NOMO-1 (cell line): ENCODE measurements around the gene PSMA7.
A peak's percentile ranks its signal among the peaks of the same experiment; 100 is the strongest.

Source experiments
- DNase-seq, 2 experiments: peaks; one replicate each; lab custom pipeline; 2025; ENCODE audit not compliant: unreplicated experiment in 2 of 2; lab: John Stamatoyannopoulos, UW

The PSMA7 gene

DNA sequence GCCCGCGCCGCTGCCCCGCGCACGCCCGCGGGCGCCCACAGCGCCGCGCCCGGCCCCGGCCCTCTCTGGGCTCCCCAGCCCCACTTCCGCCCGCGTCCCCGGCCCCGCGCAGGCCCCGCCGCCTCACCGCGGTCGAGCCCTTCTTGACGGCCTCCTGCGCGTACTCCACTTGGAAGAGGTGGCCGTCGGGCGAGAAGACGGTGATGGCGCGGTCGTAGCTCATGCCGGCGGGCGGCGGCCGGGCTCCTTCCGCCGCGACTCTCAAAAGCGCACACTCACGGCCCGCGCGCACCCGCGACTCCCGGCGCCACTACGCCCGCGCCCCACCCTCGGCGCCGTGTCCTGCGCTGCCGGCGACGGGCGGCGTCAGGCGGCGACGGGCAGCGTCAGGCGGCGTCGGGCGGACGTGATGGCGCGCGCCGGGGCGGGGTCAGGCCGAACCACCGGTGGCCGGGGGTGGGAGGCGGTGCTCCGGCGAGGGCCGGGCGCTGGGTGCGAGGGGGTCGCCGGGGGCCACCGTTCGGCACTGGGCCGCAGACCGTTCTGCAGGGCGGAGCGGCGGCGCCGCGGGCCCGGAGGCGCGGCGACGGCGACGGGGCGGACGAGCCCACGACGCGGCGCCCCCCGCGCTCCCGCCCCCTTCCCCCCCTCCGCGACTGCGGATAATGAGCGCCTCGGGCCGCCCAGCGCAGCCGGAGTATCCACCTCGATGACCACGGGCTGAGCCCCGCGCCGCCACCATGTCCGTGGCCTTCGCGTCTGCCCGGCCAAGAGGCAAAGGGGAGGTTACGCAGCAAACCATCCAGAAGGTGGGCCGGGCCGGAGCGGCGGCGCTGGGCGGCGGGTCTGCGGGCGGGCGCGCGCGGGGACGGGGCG lies at the start of gene PSMA7, which contains the start of gene SS18L1:
TSS of gene PSMA7 (minus strand) at position 314 of the 876 bp plus-strand sequence. CDS start at position 223, 91 bp downstream.
TSS of gene SS18L1 (plus strand) at position 689 of the 876 bp plus-strand sequence. CDS start at position 741, 52 bp downstream.
- DNase-seq = peak; percentile 78 to 93

DNA sequence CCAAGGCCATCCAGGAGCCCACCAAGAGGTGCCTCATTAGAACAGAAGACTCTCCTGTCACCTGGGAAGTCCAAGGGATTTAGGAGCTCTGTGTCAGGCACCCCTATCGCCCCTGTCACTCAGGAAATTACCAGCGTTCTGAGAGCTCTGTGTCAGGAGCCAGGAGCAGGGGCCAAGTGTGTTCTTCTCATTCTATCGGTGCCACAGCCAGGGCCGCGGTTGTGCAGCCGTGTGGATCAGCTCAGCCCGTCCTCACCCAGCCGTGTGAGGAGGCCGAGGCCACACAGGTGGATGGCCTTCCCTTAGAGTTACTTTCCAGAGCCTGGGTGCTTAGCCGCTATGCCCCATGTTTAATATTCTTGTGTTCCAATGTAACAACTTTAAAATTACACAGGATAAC lies 49.4 kb upstream of the PSMA7 start:
- no peak for DNase-seq

DNA sequence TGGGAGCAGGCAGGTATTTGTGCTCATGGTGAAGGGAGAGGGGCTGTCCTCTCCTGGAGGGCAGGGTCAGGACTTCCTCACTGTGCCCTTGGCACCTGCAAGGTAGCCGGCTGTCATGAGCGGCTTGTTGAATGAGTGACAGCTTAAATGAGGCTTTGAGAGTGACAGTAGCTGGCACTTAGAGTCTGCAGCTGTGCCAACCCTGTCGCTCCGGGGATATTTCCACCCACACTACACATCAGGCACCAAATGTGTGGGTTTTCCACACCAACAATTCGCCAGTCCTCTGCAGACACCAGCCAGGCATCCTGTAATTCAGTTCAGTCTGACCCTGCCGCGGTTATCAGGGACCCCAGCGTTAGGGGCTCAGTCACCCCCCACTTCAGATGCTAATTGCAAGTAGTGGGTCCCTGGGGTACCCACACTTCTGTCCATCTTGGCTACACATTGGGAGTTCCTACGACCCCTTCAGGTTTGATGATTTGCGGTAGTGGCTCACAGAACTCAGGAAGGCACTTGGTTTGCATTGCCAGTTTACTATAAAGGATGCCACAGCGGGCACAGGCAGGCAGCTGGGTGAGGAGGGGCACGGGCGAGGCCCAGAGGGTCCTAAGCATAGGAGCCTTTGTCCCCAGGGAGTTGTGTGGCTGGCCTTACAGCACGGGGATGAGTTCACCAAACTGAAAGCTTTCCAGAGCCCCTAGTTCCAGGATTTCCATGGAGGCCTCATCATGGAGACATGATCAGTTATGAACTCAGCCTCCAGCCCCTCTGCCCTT lies 48.8 kb upstream of the PSMA7 start:
- no peak for DNase-seq

DNA sequence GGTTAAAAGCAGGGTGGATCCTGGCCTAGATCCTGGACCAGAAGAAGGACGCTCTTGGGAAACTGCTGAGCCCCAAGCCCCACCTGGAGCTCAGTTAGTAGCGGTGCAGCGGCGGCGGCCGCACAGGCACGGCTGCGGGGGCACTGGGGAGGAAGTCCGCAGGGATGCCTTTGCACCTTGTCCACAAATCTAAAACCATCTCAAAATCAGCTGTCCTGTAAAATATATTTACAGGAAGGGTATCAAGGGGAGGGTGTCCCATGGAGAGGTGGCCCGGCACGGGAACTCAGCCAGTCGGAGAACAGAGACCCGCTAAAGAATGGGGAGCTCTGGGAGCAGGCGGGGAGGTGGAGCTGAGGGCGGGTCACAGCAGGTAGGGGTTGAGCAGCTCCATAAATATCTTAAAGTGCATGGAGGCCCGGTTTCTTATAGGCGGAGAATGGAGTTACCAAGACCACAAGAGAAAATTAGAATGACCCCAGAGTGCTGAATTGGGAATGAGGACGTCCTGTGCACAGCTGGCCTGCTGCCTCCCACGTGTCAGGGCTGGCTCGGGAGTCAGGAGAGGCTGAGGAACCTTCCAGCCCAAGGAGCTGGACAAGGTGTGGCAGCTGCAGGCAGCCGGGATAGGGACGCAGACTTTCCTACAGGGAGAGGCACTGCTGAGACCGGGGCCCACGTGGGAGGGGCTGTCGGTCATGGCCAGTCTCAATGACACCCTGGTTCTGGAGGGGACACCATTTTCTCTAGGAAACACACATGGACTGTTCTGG lies 47.6 kb upstream of the PSMA7 start:
- DNase-seq = no peak

DNA sequence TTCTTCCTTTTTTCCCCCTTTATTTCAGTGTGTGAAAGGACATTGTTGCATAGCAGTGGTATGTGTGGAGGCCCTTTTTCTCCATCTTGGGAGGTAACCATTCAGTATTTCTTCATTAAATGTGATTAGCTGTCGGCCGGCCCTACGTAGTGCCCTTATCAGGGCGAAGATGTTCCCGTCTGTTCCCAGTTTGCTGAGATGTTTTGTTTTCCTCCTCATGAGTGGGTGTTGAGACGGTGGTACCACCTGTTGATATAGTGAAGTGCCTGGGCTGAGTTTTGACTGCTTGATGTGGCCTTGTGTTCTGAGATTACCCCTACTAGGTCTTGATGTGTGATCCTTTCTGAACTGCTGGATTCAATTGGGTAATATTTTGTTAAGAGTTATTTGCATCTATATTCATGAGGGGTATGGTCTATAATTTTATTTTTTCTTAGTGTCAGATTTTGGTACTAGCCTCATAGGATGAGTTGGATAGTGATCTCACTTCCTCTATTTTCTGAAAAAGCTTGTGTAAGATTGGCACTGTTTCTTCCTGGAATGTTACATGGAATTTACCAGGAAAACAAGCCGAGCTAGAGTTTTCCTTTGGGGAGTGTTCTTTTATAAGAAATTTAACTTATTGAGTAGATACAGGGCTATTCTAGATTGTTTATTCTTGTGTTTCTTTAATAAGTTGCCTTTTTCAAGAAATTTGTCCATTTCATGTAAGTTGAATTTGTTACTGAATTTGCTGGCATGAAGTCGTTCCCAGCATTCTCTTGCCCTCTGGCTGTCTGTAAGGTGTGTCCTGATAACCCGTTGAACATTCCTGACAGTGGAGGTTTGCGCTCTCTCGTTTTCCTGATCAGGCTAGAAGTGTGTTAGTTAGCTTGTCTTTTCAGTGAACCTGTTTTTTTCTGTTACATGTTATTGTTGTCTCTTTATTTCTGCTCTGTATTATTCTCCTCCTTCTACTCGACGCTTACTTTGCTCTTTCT lies 44.0 kb upstream of the PSMA7 start:
- no peak for DNase-seq

DNA sequence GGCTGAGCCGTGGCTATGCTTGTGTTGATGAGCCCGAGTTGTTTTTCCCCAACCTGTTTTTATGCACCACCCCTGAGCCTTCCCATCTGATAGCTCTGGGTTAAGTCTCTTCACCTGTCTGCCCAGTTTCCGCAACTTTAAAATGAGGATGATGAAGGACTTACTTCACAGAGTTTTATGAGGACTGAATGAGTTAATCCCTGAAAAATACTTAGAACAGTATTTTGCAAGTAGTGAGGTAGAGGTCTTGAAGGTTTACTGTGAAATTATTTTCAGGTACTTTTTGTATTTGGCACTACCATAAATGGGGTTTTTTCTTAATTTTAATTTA lies 42.9 kb upstream of the PSMA7 start:
- no peak for DNase-seq

DNA sequence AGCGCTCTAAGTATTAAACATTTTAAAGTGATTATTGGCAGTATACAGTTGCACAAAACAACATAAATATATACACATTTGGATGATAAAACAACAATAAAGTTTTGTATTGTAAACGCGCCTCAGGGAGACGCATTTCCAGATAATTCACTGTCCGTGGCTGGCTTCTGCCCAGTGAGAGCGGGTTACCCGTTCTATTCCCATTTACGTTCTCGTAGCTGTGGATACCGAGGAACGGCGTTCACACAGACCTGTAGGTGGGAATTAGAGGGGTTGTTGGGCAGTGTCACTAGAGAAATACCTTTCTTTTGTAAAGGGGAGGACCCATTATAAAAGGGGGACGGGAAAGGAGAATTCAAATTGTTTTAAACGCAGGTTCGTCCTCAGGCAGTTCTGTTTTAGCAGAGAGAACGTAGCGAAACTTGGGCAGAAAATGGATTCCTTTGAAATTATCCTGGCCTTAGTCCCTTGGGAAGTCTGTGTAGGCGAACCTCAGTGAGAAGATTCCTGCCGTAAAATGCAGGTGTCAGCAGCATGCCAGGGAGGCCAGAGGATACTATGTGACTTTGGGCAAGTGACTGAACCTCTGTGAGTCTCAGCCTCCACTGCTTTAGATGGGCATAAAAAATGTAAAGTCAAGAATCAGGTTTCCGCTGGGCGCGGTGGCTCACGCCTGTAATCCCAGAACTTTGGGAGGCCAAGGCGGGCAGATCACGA lies 40.4 kb upstream of the PSMA7 start:
- no peak for DNase-seq

DNA sequence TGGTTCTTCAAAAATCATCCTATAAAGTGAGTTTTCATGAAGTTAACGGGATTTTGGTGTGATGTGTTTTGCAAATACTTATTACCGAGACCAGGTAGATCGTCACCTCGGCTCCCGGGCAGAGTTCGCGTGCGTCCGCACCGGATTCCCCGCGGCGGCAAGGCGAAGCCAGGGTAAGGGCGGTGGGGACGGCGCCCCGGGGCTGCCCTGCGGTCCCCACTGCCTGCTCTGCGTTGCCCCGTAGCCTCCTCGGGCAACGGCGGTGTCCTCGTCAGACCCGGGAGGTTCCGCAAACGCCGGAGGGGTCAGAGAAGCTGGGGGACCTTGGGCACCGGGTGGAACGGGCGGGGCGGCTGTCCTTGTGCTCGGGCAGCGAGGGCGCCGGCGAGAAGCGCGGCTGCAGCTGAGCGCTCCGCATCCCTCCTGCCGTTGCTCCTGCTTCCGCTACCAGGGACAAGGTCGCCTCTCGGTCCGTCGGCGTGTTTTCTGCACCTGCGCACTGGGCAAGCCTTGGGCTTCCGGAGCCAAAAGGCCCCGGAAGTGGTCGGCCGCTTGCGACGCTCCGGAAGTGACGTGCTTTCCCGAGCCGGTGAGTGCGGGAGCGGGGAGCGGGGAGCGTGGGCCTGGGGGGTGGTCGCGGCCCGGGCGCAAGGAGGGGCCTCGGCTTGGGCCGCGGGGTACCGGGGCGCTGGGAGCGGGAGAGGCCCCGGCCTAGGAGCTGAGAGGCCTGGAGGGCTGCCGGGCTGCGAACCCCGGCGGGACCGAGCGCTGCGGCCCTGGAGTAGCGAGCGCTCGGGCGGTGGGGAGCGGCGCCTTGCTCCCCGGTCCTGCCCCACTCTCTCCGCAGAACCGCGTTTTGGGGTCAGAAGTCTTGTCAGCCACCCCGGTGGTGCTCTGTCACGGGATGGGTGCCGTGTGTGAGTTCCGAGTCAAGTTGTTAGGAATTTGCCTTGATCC lies 39.6 kb upstream of the PSMA7 start, which contains the start of gene MTG2:
TSS of gene MTG2 (plus strand) at position 560 of the 957 bp plus-strand sequence. CDS start 10,393 bp downstream, outside the sequence.
- DNase-seq = peak; percentile 91 to 94

DNA sequence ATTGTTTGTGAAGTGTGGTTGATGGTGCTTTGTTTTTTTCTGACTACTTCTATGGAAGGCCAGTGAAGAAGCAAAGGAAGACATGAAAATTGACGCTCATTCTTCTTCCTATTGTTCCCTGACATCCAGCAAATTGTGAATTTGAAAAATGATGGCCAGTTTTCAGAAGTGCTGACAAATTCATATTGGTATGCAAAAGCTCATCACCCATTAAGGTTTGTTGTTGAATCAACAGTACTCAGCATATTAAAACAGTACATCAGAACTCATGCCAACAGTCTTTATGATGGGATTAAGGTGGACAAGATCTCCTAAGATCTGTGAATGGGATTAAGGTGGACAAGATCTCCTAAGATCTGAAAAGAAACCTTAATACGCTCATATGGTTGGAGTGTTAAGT lies 38.6 kb upstream of the PSMA7 start:
- DNase-seq = no peak

DNA sequence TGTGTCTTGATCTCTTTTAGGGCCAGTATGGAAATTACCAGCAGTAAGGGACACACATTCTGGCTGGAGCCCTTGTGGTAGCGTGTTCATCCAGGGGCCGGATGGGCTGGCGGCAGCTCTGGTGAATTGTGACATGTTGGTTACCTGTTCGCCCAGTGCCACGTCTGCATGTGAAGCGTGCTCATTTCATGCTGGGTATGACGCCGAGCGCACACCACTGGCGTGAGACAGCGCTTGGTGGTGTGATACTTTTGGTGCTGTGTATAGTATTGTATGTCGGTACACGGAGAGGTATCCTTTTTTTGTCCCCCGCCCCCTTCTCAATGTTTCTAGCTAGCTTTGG lies 35.9 kb upstream of the PSMA7 start:
- no peak for DNase-seq

DNA sequence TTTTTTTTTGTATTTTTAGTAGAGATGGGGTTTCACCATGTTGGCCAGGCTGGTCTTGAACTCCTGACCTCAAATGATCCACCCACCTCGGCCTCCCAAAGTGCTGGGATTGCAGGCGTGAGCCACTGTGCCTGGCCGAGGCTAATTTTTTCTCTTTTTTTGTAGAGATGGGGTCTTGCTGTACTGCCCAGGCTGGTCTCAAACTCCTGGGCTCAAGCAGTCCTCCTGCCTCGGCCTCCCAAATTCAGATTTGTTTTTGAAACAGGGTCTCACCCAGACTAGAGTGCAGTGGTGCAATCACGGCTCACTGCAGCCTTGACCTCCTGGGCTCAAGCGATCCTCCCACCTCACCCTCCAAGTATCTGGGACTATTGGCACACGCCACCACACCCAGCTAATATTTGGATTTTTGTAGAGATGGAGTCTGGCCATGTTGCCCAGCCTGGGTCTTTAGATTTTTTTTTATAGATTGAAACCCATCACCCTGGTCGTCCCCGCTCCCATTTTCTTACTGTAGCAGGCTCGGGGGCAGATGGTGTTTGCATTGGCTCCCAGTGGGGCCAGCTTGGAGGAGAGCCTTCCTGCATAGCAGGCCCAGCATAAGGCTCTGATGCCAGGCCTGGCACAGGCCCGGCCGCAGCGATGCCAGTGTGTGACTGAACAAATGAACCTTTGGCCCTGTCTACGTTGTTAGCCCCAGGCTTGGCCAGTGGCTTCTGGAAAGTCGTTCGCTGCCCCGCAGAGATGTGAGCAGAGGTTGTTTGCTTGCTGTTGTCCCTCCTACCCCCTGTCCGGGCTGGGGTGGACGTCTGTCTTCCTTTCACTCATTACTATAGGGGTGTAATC lies 35.3 kb upstream of the PSMA7 start:
- DNase-seq = no peak

DNA sequence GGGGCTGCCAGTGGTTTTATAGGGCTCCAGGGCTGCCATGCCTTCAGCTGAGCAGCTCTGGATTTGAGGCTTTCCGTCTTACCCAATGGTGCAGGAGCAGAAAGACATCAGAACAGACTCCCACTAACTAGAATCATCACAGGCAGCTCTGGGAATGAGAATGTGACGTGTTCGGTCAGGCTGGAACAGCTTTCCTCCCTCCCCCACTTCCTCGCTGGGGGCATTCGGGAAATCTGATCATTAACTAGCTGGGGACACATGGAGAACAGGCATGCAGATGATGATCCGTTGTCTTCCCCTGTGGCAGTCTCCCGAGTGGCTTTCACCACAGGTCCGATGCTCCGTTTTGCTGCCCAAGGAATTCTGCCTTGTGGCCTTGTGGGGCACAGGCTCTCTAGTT lies 34.1 kb upstream of the PSMA7 start:
- no peak for DNase-seq

DNA sequence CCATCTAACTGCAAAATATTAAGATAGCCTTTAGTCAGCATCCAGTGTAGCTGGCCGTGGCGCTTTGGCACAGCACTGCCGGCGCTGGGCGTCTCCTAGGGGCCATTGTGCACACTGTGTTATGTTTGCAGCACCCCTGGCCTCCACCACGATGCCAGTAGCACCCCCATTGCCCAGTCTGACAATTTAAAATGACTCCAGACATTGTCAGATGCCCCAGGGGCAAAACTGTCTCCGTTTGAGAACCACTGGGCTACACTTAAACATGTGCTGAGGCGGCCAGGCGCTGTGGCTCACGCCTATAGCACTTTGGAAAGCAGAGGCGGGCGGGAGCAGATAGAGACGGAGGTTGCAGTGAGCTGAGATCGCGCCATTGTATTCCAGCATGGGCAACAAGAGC lies 33.7 kb upstream of the PSMA7 start:
- DNase-seq = no peak

DNA sequence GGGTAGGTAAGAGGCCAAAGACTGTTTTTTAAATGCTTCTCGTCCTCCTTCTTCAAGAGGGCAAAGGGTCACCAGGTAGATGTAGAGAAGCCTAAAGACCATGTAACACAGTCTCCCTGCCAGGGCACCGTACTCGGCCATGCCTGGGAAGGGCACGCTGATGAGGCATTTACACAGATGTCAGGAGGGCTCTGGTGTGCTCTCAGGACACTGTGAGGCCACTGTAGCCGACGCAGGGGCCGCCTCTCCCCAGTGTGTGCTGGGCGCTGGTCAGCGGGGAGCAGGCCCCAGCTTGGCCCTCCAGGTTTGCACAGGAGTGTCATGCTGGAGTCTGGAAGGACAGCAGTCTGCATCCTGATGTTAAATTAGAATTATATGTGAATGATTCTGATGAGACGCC lies 32.5 kb upstream of the PSMA7 start:
- DNase-seq = no peak

DNA sequence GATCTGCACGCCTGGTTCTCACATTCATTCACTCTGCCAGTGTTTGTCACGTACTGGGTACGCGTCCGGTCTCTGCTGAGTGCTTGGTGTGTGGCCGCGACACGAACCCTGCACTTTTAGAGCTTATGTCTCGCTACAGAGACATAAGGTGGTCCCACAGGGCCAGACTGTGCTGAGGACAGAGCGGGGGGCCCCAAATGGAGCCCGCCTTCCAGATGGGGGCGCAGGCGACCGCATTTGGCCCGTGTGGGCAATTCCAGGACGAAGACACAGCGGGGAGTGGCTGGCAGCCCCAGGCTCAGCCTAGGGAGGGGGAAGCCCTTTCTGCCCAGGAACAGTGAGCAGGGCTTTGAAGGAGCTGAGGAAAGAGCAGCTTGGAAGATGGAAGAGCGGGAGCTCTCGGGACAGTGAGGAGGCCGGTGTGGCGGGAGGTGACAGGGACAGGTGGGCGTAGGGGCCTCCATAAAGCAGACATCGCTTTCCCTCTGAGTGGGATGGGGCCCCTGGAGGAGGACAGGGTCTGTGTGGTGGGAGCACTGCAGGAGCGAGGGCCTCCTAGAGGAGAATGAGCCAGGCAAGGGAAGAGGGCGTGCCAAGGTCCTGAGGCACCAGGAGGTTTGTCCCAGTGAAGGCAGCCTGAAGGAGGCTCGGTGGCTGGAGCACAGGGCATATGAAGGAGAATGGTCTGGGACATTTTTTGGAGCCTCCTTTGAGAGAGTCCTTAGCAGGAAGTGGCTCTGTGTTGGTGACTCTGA lies 31.9 kb upstream of the PSMA7 start:
- no peak for DNase-seq

DNA sequence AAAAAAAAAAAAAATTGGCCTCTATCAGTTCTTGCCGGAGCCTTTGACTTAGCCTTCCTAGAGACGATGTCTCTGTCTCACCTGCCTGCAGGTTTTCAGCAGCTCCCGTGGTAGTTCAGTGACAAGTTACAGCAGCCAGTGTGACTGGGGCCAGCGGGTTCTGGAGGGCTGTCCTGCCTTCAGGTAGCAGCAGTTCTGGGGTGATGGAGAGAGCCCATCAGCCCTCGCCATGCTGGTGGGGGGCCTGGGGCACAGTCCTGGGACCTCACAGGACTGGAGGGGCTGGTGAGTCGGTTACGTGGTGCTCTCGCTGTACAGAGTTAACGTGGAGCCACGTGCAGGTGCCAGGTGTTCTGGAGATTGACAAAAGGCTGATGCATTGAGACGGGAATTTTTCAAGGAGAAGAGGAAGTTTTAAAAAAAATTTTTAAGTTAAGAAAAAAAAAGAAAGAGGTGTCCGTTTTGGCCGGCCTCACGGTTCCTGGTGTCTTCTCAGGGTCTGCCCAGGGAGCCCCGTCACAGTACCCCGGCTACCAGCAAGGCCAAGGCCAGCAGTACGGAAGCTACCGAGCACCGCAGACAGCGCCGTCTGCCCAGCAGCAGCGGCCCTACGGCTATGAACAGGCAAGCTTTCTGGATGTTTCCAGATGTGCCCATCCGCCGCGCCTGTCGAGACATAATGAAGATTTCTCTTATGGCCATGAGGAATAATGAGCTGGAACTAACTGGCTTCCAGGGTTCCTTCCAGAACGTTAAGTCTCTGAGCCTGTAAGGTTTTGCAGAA lies 31.0 kb upstream of the PSMA7 start:
- DNase-seq = no peak
